ENCODE data around the gene NPTXR.

DNA sequence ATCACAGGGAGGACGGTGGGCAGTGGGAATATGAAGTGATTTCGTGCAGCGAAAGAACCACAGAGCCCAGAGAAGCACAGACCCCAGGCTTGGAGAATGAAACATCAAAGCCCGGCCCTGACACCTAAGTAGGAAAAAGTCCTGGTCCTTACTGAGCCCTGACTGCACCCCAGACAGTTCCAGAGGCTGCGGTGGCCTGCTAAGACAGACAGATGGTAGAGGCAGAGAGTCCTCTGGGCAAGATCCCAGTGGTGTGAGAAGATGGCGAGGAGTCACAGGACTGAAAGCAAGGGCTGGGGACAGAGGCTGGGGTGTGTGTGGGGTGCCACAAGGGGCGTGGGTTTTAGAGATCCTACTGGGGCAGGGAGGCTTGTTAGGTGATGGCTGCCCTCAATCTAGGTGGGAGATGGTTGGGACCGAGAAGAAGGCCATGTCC, 24.5 kb upstream of the NPTXR start:
- TF ChIP-seq, protein P1, sequence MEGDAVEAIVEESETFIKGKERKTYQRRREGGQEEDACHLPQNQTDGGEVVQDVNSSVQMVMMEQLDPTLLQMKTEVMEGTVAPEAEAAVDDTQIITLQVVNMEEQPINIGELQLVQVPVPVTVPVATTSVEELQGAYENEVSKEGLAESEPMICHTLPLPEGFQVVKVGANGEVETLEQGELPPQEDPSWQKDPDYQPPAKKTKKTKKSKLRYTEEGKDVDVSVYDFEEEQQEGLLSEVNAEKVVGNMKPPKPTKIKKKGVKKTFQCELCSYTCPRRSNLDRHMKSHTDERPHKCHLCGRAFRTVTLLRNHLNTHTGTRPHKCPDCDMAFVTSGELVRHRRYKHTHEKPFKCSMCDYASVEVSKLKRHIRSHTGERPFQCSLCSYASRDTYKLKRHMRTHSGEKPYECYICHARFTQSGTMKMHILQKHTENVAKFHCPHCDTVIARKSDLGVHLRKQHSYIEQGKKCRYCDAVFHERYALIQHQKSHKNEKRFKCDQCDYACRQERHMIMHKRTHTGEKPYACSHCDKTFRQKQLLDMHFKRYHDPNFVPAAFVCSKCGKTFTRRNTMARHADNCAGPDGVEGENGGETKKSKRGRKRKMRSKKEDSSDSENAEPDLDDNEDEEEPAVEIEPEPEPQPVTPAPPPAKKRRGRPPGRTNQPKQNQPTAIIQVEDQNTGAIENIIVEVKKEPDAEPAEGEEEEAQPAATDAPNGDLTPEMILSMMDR (IDR thresholded peaks at IDR 0.05) = no peak
- TF ChIP-seq POLR2A (IDR thresholded peaks at IDR 0.05) = no peak

Data from thyroid gland (tissue), 4 donors.